ENCODE measurements around the gene YIF1A.
A peak's percentile ranks its signal among the peaks of the same experiment; 100 is the strongest.

The YIF1A gene, protein sequence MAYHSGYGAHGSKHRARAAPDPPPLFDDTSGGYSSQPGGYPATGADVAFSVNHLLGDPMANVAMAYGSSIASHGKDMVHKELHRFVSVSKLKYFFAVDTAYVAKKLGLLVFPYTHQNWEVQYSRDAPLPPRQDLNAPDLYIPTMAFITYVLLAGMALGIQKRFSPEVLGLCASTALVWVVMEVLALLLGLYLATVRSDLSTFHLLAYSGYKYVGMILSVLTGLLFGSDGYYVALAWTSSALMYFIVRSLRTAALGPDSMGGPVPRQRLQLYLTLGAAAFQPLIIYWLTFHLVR

DNA sequence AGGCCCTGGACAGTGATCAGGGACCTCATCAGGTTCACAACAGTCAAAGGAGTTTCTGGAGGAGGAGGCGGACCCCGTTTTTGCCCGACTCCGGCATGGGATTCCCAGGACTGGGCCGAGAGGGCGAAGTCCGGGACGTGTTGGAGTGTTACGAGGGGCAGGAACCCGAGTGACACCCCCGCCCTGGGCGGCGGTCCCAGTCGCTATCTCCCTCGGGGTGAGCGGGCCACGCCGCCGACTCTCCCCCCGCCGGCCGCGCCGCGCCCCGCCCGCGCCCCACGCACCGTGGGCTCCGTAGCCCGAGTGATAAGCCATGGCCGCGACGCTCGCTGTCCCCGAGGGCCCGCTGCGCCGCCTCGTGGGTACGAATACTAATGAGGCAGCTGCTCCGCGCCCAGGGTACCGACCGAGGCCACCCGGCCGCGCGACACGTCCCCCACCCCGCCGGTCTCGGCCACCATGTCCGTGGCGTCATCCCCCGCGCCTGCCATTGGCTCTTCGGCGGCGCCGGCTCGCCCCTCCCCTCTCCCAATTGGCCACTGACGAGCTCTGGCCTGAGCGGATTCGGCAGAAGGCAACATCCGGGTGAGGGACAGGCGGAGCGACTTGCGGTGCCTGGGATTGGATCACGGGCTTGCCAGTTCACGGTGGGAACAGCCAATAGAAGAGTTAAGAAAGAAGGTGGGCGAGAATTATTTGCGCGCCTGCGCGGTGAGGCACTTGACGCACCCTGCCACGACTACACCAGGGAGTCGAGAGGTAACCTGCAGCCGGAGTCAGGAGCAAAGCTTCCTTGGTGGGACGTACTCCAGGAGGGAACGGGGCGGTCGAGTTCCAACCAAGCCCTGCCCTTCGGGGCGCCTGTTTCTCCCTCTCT is at the start of gene YIF1A:
Gene YIF1A, minus strand, starts transcription at position 473 of the 877 bp plus-strand sequence. Its CDS starts 158 bp downstream, at position 315.
- peak; percentile 100 for DNase-seq (ENCODE audit: low spot score)
- peak; percentile 98 for FAIRE-seq

- no peak for DNase-seq (ENCODE audit: low spot score)
- FAIRE-seq: peak; percentile 76
These were observed 48.4 kb upstream of the YIF1A start for GRCh38 chr11:66337103-66337899.

GRCh38 chr11:66336234-66337102 is 47.5 kb upstream of the YIF1A start, which contains the start of gene RIN1:
Gene RIN1, minus strand, starts transcription at chr11:66336434. Its CDS starts 32 bp downstream, at chr11:66336402.
- peak; percentile 95 for FAIRE-seq
- peak; percentile 86 for DNase-seq (ENCODE audit: low spot score)

GRCh38 chr11:66335531-66336233 is 46.7 kb upstream of the YIF1A start:
- DNase-seq (ENCODE audit: low spot score) (peak; percentile 55), FAIRE-seq (peak; percentile 52)

DNA sequence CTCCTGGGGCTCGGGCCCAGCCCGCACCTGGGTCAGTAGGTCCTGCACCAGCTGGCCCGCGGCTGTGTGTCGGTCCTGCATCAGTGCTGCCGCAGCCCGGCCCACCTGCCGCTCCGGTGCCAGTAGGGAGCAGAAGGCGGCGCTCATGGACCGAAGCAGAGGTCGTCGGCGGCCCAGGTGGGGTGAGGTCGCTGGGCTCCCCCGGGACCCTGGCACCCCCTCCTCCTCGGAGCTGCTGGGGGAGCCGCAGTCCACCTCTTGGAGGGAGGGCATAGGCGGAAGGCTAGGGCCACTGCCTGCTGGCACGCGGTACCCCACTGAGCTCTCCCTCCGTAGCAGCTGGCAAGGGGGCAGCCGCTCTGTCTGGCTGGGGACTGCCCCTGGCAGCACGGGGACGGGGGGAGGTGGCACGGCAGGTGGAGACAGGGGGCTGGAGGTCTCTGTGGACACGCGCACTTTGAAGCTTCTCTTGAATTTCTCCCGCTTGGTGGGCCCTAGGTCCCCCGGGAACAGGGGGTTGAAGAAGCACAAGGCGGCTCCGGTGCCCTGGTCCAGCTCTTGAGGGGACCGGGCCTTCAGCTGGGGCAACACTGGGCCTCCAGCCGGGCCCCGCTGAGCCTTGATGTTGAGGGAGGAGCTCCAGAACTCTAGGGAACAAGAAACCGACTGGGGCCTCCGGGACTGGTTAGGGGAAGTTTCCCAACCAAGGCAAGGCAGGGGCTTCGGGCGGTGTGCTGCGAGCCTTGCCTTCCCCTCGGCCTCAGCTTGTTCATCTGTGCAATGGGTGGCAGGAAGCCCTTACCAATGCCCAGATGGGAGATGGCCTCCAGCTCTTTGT is 45.9 kb upstream of the YIF1A start:
- DNase-seq (ENCODE audit: low spot score): no peak
- FAIRE-seq: no peak

DNA sequence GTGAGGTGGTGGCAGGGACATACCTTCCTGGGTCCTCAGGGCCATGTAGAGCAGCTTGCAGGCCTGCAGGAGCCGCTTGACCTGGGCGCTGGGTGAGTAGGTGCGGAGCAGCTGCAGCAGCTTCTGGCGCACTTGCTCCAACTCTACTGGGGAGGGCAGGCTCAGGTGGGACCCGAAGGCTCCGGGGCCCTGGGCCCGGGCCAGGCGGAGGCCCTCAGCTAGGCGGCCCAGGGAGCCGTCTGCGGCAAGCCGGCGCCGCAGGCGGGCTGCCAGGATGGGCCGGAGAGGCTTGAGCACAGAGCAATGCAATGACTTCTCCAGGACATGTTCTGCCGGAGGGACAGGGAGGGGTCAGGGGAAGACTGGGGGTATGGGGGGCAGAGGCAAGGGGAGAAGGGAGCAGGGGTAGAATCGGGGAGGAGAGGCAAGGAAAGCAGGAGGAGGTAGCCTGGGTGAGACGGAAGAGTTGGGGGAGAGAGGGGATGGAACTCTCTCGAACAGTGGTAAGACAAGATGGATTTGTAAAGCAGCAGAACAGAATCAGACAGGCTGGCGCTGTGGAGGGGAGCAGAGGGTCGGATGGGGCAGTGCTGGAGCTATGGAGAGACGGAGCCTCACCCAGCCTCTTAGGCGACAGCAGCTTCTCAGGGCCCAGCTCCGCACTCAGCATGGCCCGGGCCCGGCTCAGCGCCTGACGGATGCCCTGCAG is 45.1 kb upstream of the YIF1A start:
- no peak for FAIRE-seq
- DNase-seq (ENCODE audit: low spot score): no peak

DNA sequence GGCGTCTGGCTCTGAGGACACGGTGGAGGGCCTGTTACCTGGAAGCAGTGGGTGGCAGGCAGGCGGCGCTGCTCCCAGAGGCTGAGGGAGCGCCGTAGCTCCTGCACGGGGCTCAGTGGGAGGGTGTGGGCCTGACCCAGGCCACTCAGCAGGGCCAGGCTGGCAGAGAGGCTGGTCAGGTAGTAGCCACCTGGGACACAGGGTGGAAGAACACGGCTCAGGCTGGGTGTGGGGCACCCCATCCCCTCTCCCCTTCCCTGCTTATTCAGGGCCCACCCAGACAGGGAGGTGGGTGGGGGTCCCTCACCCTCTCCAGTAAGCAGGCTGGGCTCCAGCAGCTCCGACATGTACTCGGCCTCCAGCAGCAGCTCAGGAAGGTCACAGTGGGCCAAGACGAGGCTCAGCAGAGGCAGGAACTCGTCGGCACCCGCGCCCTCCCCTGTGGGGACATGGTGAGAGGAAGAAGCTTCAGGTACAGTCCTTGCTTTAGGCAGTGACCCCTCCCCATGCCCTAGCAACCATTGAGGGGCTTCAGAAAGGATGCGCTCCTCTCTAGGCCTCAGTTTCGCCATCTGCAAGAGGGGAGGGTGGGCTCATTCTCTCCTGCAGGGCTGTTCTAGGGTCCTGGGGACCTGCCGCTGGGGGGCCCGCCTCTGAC is 44.4 kb upstream of the YIF1A start:
- no peak for FAIRE-seq
- DNase-seq (ENCODE audit: low spot score): no peak

- FAIRE-seq (no peak), DNase-seq (ENCODE audit: low spot score) (no peak)
These were observed 43.7 kb upstream of the YIF1A start for GRCh38 chr11:66332371-66333219.

- no peak for FAIRE-seq
These were observed 42.8 kb upstream of the YIF1A start for GRCh38 chr11:66331542-66332370.

DNA sequence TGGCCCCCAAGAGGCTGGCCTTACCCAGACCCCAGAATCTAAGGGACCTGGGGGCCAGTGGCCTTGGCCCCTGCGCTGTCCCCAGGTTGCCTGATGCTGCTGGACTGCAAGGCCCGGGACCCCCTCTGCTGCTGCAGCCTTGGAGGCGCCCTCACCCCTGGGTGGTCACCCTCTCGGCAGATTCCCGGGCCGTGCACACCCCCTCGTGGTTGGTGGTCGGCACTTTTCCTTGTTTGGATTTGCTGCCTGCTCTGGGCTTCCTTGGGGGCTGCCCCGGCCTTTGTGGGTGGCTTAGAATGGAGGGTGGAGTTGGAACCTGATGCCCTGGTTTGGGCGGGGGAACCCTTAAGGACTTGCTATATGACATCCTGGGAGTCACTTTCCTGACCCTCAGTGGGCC is 42.0 kb upstream of the YIF1A start:
- DNase-seq (ENCODE audit: low spot score): no peak
- no peak for FAIRE-seq

More at GRCh38 chr11:66331542-66332370, 42.8 kb upstream of the YIF1A start:
- no peak for DNase-seq (ENCODE audit: low spot score)

GRCh38 chr11:66329165-66329673 is 40.3 kb upstream of the YIF1A start:
- FAIRE-seq (no peak), DNase-seq (ENCODE audit: low spot score) (no peak)

DNA sequence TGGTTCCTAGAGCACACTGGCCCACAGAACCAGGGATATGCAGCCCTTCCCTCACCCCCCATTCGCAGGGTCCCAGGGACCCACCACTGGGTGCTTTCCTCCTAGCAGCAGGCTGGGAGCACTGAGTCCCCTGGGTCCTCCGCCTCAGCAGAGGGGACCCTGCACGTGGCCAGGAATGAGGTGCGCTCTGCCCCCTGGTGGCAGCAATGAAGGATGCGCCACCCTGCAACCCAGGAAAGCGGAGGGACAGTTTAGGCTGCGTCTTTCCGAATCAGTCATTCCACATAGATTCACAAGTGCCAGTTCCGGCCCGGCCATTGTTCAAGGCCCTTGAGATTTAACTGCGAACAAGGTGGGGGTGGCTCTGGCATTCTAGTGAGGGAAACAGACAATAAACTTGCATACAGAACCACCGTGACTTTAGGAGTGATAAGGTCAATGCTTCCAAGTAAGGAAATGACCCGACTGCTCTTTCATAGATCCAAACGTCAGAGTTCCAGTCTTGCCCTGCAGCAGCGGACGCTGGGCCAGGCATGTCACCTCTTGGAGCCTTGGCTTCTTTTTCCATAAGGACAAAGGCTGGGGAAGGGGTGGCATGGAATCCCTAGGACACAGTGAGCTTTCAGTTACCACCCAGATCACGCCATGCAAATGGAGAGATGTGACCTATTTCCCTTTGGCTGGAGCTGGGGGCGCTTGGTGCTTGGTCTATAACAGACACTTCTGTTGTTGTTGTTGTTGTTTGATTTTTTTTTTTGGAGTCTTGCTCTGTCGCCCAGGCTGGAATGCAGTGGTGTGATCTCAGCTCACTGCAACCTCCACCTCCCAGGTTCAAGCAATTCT is 39.6 kb upstream of the YIF1A start:
- DNase-seq (ENCODE audit: low spot score) (peak; percentile 81), FAIRE-seq (no peak)

- DNase-seq (ENCODE audit: low spot score) (no peak), FAIRE-seq (peak; percentile 96)
These were observed 39.0 kb upstream of the YIF1A start for GRCh38 chr11:66328031-66328301.

- peak; percentile 61 for DNase-seq (ENCODE audit: low spot score)
- peak; percentile 88 for FAIRE-seq
These were observed 38.5 kb upstream of the YIF1A start for GRCh38 chr11:66327171-66328030.

All from urothelium cell line (cell line).